Prostate gland (tissue), 2 donors: ENCODE measurements around the gene ELMO1. TPM values are rescaled to one million over a fixed set of nuclear protein-coding genes. Genes with fewer than 3 reads are reported as not detected.

Experiments used
- DNase-seq: peaks from one replicate; pipeline ENCODE4 v3.0.0-alpha.2; 2019; ENCODE audit warnings: low spot score
- H3K27ac ChIP-seq, 2 donors: fragments of 200-600 bp; sonication (generic); 2 replicates each; pipeline ENCODE4 v1.5.1; 2017 to 2019
- H3K27me3 ChIP-seq: fragments of 200-600 bp; sonication (generic); replicated peaks from 2 replicates; pipeline ENCODE4 v1.5.1; 2019; ENCODE audit not compliant: insufficient read depth
- H3K36me3 ChIP-seq, 2 donors: fragments of 200-600 bp; sonication (generic); 1 replicate in 1 of 2; 2 replicates in 1 of 2; pipeline versions ENCODE4 v1.5.1 to v1.8.1; 2017 to 2019
- H3K4me1 ChIP-seq: fragments of 200-600 bp; sonication (generic); replicated peaks from 2 replicates; pipeline ENCODE4 v1.5.1; 2019
- H3K4me3 ChIP-seq, 2 donors: fragments of 200-600 bp; sonication (generic); 2 replicates each; pipeline ENCODE4 v1.5.1; 2017 to 2019
- H3K9me3 ChIP-seq: fragments of 200-600 bp; sonication (generic); 2 replicates; pipeline ENCODE4 v1.5.1; 2017
- CTCF ChIP-seq, 4 experiments: fragments of 200-600 bp in 2 of 4; fragments of 450-650 bp in 2 of 4; sonication (generic) in 2 of 4; IDR thresholded peaks; 1 replicate in 3 of 4; 2 replicates in 1 of 4; pipeline ENCODE4 v1.5.1; 2016 to 2019; ENCODE audit warnings: antibody characterized with exemption in 4 of 4, mild to moderate bottlenecking in 2 of 4, moderate library complexity in 2 of 4
- POLR2A ChIP-seq: fragments of 450-650 bp; IDR thresholded peaks from one replicate; pipeline ENCODE4 v1.6.1; 2016; ENCODE audit warnings: antibody characterized with exemption, mild to moderate bottlenecking
- POLR2AphosphoS5 ChIP-seq: sonication (generic); formaldehyde crosslinking; IDR thresholded peaks from one replicate; pipeline ENCODE4 v1.6.1; 2017; ENCODE audit warnings: antibody characterized with exemption
- WGBS: methylation state at CpG from one replicate; pipeline ENCODE4 v1.1.5; 2018; 5-methylcytosine and 5-hydroxymethylcytosine counted together
- intact Hi-C: fragments of 100-400 bp; cut with DNase I; formaldehyde crosslinking; loops from one replicate; pipeline ENCODE4 v1.14.2; 2022
- total RNA-seq, 2 donors: library from RNA; depleted of rRNA; stranded (reverse); fragments of >200 nt; gene quantifications; one replicate each; pipeline ENCODE4 v1.1.0, GENCODE V29; 2016

Gene ELMO1
- total RNA-seq, 2 donors from 2014 or later: 6.7 to 19.3 TPM

GRCh38 chr7:36878288-36878687 lies 570.4 kb downstream of the ELMO1 start:
- H3K4me1 ChIP-seq: no peaks in the 10 kb centered on the region
- H3K36me3 ChIP-seq: no peaks in the 10 kb centered on the region
- TF ChIP-seq CTCF (IDR thresholded peaks at IDR 0.05) (no peak), POLR2AphosphoS5 (no peak), POLR2A (no peak)
- no peaks in the 10 kb centered on the region for H3K9me3 ChIP-seq
- intact Hi-C loops: no loop called here
- WGBS: 97% methylated on average over 2 of the region's 2 CpGs
- DNase-seq: no peak
- no peak overlapping the region for H3K4me3 ChIP-seq
- no peak overlapping the region for H3K27ac ChIP-seq
- no peaks in the 10 kb centered on the region for H3K27me3 ChIP-seq

DNA sequence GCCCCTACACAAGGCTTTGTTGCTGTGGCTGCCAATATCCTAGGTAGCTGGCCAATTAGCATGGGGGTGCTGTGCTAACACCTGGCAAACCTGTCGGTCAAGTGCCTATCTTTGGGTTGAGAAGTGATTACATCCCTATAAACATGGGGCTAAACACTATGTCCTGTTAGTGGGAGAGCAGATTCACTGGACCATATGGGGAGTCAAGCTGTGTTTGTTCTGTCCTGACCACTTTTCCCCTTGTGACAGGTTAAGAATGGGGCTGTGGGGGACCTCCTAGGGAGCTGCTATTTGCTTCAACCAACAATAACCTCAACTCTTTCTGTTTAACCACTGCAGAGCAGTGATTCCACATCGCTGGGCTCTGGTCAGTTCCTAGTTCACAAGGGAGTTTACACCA lies 572.9 kb downstream of the ELMO1 start:
- Histone ChIP-seq H3K27me3 (no peaks in the 10 kb centered on the region), H3K36me3 (no peaks in the 10 kb centered on the region), H3K4me3 (no peak overlapping the region), H3K9me3 (no peaks in the 10 kb centered on the region), H3K27ac (no peak overlapping the region), H3K4me1 (no peaks in the 10 kb centered on the region)
- TF ChIP-seq POLR2A: no peak
- no peak for TF ChIP-seq CTCF (IDR thresholded peaks at IDR 0.05)
- TF ChIP-seq POLR2AphosphoS5: no peak
- 73% methylated on average over 2 of the region's 2 CpGs for WGBS
- intact Hi-C loops: no loop called here
- no peak for DNase-seq

- intact Hi-C loops: no loop called here
- TF ChIP-seq POLR2A (no peak), CTCF (IDR thresholded peaks at IDR 0.05) (no peak), POLR2AphosphoS5 (no peak)
- Histone ChIP-seq H3K9me3 (no peaks in the 10 kb centered on the region), H3K27ac (no peak overlapping the region), H3K4me1 (no peaks in the 10 kb centered on the region), H3K27me3 (no peaks in the 10 kb centered on the region), H3K4me3 (no peak overlapping the region), H3K36me3 (no peaks in the 10 kb centered on the region)
- WGBS: 100% methylated on average over 2 of the region's 2 CpGs
- DNase-seq: no peak
Measured at GRCh38 chr7:36874041-36874440, 574.6 kb downstream of the ELMO1 start.

DNA sequence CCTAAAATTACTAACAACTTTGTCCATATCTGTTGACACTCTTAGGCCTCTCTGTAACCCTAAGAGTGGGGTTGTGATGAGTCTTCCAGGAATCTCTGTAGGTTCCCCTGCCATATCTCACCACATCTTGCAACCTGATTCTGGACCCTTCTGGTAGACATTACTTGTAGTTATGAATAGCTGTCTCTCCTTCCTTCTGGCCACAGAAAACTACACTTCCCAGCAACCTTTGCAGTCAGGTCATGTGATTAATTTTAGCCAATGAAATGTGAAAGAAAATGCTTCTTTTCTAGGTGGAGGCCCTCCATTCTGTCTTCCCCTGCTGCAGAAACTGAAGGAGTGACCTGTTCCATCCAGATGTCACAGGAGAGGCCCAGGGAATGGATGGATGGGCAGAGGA lies 576.8 kb downstream of the ELMO1 start:
- Histone ChIP-seq H3K9me3 (no peaks in the 10 kb centered on the region), H3K36me3 (no peaks in the 10 kb centered on the region), H3K27me3 (no peaks in the 10 kb centered on the region), H3K4me1 (no peaks in the 10 kb centered on the region), H3K4me3 (no peak overlapping the region), H3K27ac (no peak overlapping the region)
- TF ChIP-seq POLR2AphosphoS5 (no peak), CTCF (IDR thresholded peaks at IDR 0.05) (no peak), POLR2A (no peak)
- no peak for DNase-seq
- intact Hi-C loops: no loop called here

DNA sequence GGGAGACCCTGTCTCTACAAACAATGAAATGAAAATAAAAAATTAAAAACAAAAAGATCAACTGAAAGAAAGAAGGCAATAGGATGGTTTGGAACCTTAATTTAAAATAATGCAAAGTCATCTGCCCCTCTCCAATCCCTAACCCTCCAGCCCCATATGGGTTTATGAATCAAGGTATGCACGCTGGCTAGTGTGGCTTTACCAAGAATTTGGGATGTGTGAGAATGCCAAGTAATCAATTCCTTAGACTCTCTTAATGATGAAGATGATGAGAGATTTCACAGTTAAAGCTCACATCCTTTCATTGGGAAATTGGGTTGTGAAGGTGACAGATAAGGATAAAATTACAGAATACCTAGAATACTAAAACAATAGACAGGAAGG lies 577.3 kb downstream of the ELMO1 start:
- WGBS: 97% methylated on average over 1 of the region's 1 CpG
- TF ChIP-seq CTCF (IDR thresholded peaks at IDR 0.05) (no peak), POLR2A (no peak), POLR2AphosphoS5 (no peak)
- Histone ChIP-seq H3K4me1 (no peaks in the 10 kb centered on the region), H3K27me3 (no peaks in the 10 kb centered on the region), H3K36me3 (no peaks in the 10 kb centered on the region), H3K4me3 (no peak overlapping the region), H3K9me3 (no peaks in the 10 kb centered on the region), H3K27ac (no peak overlapping the region)
- intact Hi-C loops: no loop called here
- DNase-seq: no peak
